ENCODE measurements around the gene KCNQ1OT1. TPM values are rescaled to one million over a fixed set of nuclear protein-coding genes. Genes with fewer than 3 reads are reported as not detected.

KCNQ1OT1 gene
- total RNA-seq, 1 experiment from 2014 or later, result 1.3 TPM

GRCh38 chr11:2675540-2675939 lies 24.3 kb downstream of the KCNQ1OT1 start:
- no peaks in the 10 kb centered on the region for H3K4me1 Mint-ChIP-seq (ENCODE audit: low read depth, unreplicated experiment)
- H3K27ac Mint-ChIP-seq (ENCODE audit: unreplicated experiment), result no peak overlapping the region
- H3K27me3 Mint-ChIP-seq (ENCODE audit: unreplicated experiment), result no peaks in the 10 kb centered on the region
- intact Hi-C loops (cut with micrococcal nuclease; ENCODE audit: unreplicated experiment), result no loop called here
- H3K9me3 Mint-ChIP-seq (ENCODE audit: low read depth, unreplicated experiment), result no peaks in the 10 kb centered on the region
- BruUV-seq (replicated peaks), result no TSS peak
- CTCF ChIA-PET, result no interaction called here
- no peak for DNase-seq
- no peak overlapping the region for H3K4me3 Mint-ChIP-seq (ENCODE audit: low read depth, unreplicated experiment)
- no peak for TF ChIP-seq CTCF (IDR thresholded peaks at IDR 0.05; ENCODE audit: unreplicated experiment)
- no peaks in the 10 kb centered on the region for H3K36me3 Mint-ChIP-seq (ENCODE audit: insufficient read depth, unreplicated experiment)

GRCh38 chr11:2674658-2675131 lies 25.1 kb downstream of the KCNQ1OT1 start:
- DNase-seq, result no peak
- TF ChIP-seq CTCF (IDR thresholded peaks at IDR 0.05; ENCODE audit: unreplicated experiment), result no peak
- CTCF ChIA-PET, result no interaction called here
- Mint-ChIP-seq H3K27me3 (ENCODE audit: unreplicated experiment) (no peaks in the 10 kb centered on the region), H3K27ac (ENCODE audit: unreplicated experiment) (no peak overlapping the region), H3K4me3 (ENCODE audit: low read depth, unreplicated experiment) (no peak overlapping the region), H3K4me1 (ENCODE audit: low read depth, unreplicated experiment) (no peaks in the 10 kb centered on the region), H3K36me3 (ENCODE audit: insufficient read depth, unreplicated experiment) (no peaks in the 10 kb centered on the region), H3K9me3 (ENCODE audit: low read depth, unreplicated experiment) (no peaks in the 10 kb centered on the region)
- no TSS peak for BruUV-seq (replicated peaks)
- intact Hi-C loops (cut with micrococcal nuclease; ENCODE audit: unreplicated experiment), result no loop called here

GRCh38 chr11:2673871-2674471 lies 25.8 kb downstream of the KCNQ1OT1 start:
- no TSS peak for BruUV-seq (replicated peaks)
- Mint-ChIP-seq H3K4me3 (ENCODE audit: low read depth, unreplicated experiment) (no peak overlapping the region), H3K27ac (ENCODE audit: unreplicated experiment) (no peak overlapping the region), H3K36me3 (ENCODE audit: insufficient read depth, unreplicated experiment) (no peaks in the 10 kb centered on the region), H3K9me3 (ENCODE audit: low read depth, unreplicated experiment) (no peaks in the 10 kb centered on the region), H3K27me3 (ENCODE audit: unreplicated experiment) (no peaks in the 10 kb centered on the region), H3K4me1 (ENCODE audit: low read depth, unreplicated experiment) (no peaks in the 10 kb centered on the region)
- no peak for TF ChIP-seq CTCF (IDR thresholded peaks at IDR 0.05; ENCODE audit: unreplicated experiment)
- DNase-seq, result no peak
- intact Hi-C loops (cut with micrococcal nuclease; ENCODE audit: unreplicated experiment), result no loop called here
- CTCF ChIA-PET, result no interaction called here

- Mint-ChIP-seq H3K27ac (ENCODE audit: unreplicated experiment) (no peak overlapping the region), H3K4me1 (ENCODE audit: low read depth, unreplicated experiment) (no peaks in the 10 kb centered on the region), H3K27me3 (ENCODE audit: unreplicated experiment) (no peaks in the 10 kb centered on the region), H3K9me3 (ENCODE audit: low read depth, unreplicated experiment) (no peaks in the 10 kb centered on the region), H3K4me3 (ENCODE audit: low read depth, unreplicated experiment) (no peak overlapping the region), H3K36me3 (ENCODE audit: insufficient read depth, unreplicated experiment) (no peaks in the 10 kb centered on the region)
- no peak for DNase-seq
- no peak for TF ChIP-seq CTCF (IDR thresholded peaks at IDR 0.05; ENCODE audit: unreplicated experiment)
- intact Hi-C loops (cut with micrococcal nuclease; ENCODE audit: unreplicated experiment), result no loop called here
- no TSS peak for BruUV-seq (replicated peaks)
- CTCF ChIA-PET, result no interaction called here
These were observed 26.6 kb downstream of the KCNQ1OT1 start for GRCh38 chr11:2673250-2673610.

Measured in Calu3 (cell line).